Measurements from ENCODE around the gene MAGI2.

Gene MAGI2

DNA sequence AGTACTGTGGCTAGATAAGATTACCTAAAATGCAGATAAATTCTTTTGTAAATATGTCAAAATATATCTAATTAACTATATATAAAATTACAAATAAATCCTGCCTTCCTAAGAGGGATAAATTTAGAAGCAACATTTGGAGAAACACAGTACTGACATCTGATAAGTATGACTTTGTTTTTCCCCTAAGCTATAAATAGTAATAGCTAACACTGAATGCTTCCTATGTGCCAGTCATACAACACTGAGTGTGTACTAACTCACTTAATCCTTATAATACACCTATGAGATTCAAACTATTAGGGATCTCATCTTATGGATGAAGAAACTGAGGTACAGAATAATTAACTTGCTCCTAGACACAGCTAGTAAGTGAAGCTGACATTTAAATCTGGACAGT, 733.4 kb downstream of the MAGI2 start:
- Histone ChIP-seq H3K4me2 (ENCODE audit: low read length) (no peak overlapping the region), H3K9me2 (replicated peaks; ENCODE audit: control insufficient read depth, low read length) (no peaks in the 10 kb centered on the region), H3K27me3 (ENCODE audit: control insufficient read depth, low read length) (no peaks in the 10 kb centered on the region), H3K9me3 (ENCODE audit: control insufficient read depth, insufficient read depth, low read length) (no peaks in the 10 kb centered on the region), H3K36me3 (ENCODE audit: control insufficient read depth, low read length) (no peaks in the 10 kb centered on the region), H3K79me2 (ENCODE audit: control insufficient read depth, low read length) (no peaks in the 10 kb centered on the region), H4K20me1 (ENCODE audit: control insufficient read depth, insufficient read depth, low read depth, low read length) (no peaks in the 10 kb centered on the region), H3K4me1 (ENCODE audit: control insufficient read depth, low read length) (no peaks in the 10 kb centered on the region), H3K27ac (ENCODE audit: low read depth, low read length) (no peak overlapping the region), H3F3A (ENCODE audit: control insufficient read depth, insufficient read depth) (no peaks in the 10 kb centered on the region), H3K4me3 (ENCODE audit: low read length) (no peak overlapping the region)
- TF ChIP-seq EZH2phosphoT487 (IDR thresholded peaks at IDR 0.05; ENCODE audit: borderline replicate concordance, low read length) = no peak
- TF ChIP-seq, protein P1, sequence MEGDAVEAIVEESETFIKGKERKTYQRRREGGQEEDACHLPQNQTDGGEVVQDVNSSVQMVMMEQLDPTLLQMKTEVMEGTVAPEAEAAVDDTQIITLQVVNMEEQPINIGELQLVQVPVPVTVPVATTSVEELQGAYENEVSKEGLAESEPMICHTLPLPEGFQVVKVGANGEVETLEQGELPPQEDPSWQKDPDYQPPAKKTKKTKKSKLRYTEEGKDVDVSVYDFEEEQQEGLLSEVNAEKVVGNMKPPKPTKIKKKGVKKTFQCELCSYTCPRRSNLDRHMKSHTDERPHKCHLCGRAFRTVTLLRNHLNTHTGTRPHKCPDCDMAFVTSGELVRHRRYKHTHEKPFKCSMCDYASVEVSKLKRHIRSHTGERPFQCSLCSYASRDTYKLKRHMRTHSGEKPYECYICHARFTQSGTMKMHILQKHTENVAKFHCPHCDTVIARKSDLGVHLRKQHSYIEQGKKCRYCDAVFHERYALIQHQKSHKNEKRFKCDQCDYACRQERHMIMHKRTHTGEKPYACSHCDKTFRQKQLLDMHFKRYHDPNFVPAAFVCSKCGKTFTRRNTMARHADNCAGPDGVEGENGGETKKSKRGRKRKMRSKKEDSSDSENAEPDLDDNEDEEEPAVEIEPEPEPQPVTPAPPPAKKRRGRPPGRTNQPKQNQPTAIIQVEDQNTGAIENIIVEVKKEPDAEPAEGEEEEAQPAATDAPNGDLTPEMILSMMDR (IDR thresholded peaks at IDR 0.05; ENCODE audit: low read depth, low read length, poor library complexity, severe bottlenecking) = no peak

DNA sequence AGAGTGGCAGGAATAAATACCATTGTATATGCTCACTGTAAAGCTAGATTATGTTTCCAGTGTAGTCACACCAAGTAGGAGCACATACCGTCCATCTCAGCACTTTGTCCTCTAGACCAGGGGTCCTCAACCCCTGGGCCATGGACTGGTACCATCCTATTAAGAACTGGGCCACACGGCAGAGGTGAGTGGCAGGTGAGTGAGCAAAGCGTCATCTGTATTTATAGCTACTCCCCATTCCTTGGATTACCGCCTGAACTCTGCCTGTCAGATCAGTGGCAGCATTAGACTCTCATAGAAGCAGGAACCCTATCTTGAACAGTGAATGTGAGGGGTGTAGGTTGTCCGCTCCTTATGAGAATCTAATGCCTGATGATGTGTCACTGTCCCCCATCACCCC, 735.3 kb downstream of the MAGI2 start:
- H3K27me3 ChIP-seq (ENCODE audit: control insufficient read depth, low read length) = no peaks in the 10 kb centered on the region
- TF ChIP-seq EZH2phosphoT487 (IDR thresholded peaks at IDR 0.05; ENCODE audit: borderline replicate concordance, low read length) = no peak
- TF ChIP-seq, protein P1 (IDR thresholded peaks at IDR 0.05; ENCODE audit: low read depth, low read length, poor library complexity, severe bottlenecking) = no peak
- no peaks in the 10 kb centered on the region for H4K20me1 ChIP-seq (ENCODE audit: control insufficient read depth, insufficient read depth, low read depth, low read length)
- no peaks in the 10 kb centered on the region for H3K9me2 ChIP-seq (replicated peaks; ENCODE audit: control insufficient read depth, low read length)
- H3K79me2 ChIP-seq (ENCODE audit: control insufficient read depth, low read length) = no peaks in the 10 kb centered on the region
- H3K4me2 ChIP-seq (ENCODE audit: low read length) = no peak overlapping the region
- no peak overlapping the region for H3K27ac ChIP-seq (ENCODE audit: low read depth, low read length)
- no peak overlapping the region for H3K4me3 ChIP-seq (ENCODE audit: low read length)
- H3K9me3 ChIP-seq (ENCODE audit: control insufficient read depth, insufficient read depth, low read length) = no peaks in the 10 kb centered on the region
- H3K36me3 ChIP-seq (ENCODE audit: control insufficient read depth, low read length) = no peaks in the 10 kb centered on the region
- H3F3A ChIP-seq (ENCODE audit: control insufficient read depth, insufficient read depth) = no peaks in the 10 kb centered on the region
- no peaks in the 10 kb centered on the region for H3K4me1 ChIP-seq (ENCODE audit: control insufficient read depth, low read length)

DNA sequence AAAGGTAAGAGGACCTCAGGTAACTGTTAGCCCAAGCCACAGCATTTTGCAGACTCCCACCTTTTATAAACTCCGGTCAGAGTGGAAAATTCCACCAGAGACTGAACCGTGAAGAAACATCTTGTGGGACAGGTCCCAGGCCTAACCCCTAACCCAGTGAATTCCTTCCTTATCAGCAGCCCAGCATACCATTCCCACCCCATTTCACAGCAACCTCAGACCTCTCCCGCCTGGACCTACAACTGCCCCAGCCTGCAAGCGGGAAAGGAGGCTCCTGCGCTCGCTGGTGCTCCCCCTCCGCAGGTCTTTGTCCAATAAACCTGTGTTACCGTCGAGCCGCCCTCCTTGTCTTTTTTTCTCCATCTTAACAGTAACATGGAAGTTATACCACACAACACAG, 736.6 kb downstream of the MAGI2 start:
- no peak overlapping the region for H3K4me3 ChIP-seq (ENCODE audit: low read length)
- H4K20me1 ChIP-seq (ENCODE audit: control insufficient read depth, insufficient read depth, low read depth, low read length) = no peaks in the 10 kb centered on the region
- no peak overlapping the region for H3K27ac ChIP-seq (ENCODE audit: low read depth, low read length)
- H3K4me2 ChIP-seq (ENCODE audit: low read length) = no peak overlapping the region
- H3K9me2 ChIP-seq (replicated peaks; ENCODE audit: control insufficient read depth, low read length) = no peaks in the 10 kb centered on the region
- no peaks in the 10 kb centered on the region for H3K9me3 ChIP-seq (ENCODE audit: control insufficient read depth, insufficient read depth, low read length)
- no peaks in the 10 kb centered on the region for H3F3A ChIP-seq (ENCODE audit: control insufficient read depth, insufficient read depth)
- no peaks in the 10 kb centered on the region for H3K79me2 ChIP-seq (ENCODE audit: control insufficient read depth, low read length)
- no peaks in the 10 kb centered on the region for H3K4me1 ChIP-seq (ENCODE audit: control insufficient read depth, low read length)
- H3K27me3 ChIP-seq (ENCODE audit: control insufficient read depth, low read length) = no peaks in the 10 kb centered on the region
- no peak for TF ChIP-seq EZH2phosphoT487 (IDR thresholded peaks at IDR 0.05; ENCODE audit: borderline replicate concordance, low read length)
- TF ChIP-seq, protein P1 (IDR thresholded peaks at IDR 0.05; ENCODE audit: low read depth, low read length, poor library complexity, severe bottlenecking) = no peak
- H3K36me3 ChIP-seq (ENCODE audit: control insufficient read depth, low read length) = no peaks in the 10 kb centered on the region

DNA sequence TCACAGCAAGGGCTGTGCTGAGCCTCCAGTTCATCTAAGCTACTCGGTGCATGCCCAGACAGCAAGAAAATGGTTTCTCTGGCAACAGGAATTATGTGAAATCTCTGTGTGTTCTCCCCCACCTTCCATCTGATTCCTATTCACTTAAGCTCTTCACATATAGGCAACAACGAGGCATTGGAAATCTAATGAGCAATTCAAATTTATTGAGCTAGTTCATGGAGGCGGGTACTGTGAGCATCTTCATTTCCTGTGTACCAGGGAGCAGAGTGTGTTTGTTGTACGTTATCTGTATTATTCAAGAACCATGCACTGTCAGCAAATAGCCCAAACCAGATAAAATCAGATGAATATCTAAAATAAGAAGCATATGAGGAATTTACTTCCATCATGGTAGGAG, 739.1 kb downstream of the MAGI2 start:
- Histone ChIP-seq H3K27ac (ENCODE audit: low read depth, low read length) (no peak overlapping the region), H3F3A (ENCODE audit: control insufficient read depth, insufficient read depth) (no peaks in the 10 kb centered on the region), H4K20me1 (ENCODE audit: control insufficient read depth, insufficient read depth, low read depth, low read length) (no peaks in the 10 kb centered on the region), H3K4me3 (ENCODE audit: low read length) (no peak overlapping the region), H3K36me3 (ENCODE audit: control insufficient read depth, low read length) (no peaks in the 10 kb centered on the region), H3K4me1 (ENCODE audit: control insufficient read depth, low read length) (no peaks in the 10 kb centered on the region), H3K27me3 (ENCODE audit: control insufficient read depth, low read length) (no peaks in the 10 kb centered on the region), H3K4me2 (ENCODE audit: low read length) (no peak overlapping the region), H3K79me2 (ENCODE audit: control insufficient read depth, low read length) (no peaks in the 10 kb centered on the region), H3K9me3 (ENCODE audit: control insufficient read depth, insufficient read depth, low read length) (no peaks in the 10 kb centered on the region), H3K9me2 (replicated peaks; ENCODE audit: control insufficient read depth, low read length) (no peaks in the 10 kb centered on the region)
- TF ChIP-seq, protein P1 (IDR thresholded peaks at IDR 0.05; ENCODE audit: low read depth, low read length, poor library complexity, severe bottlenecking) = no peak
- TF ChIP-seq EZH2phosphoT487 (IDR thresholded peaks at IDR 0.05; ENCODE audit: borderline replicate concordance, low read length) = no peak
